Endothelial cell of hepatic sinusoid (primary cell): ENCODE measurements around the gene TBXAS1.

Experiments used
- in situ Hi-C: cut with HindIII; loops from 2 replicates; pipeline ENCODE4 v1.10.0; 2017; ENCODE audit warnings: low sequenced_read_pairs

TBXAS1 gene

GRCh38 chr7:140015471-140015970 lies 186.5 kb downstream of the TBXAS1 start:
- in situ Hi-C loops: no loop called here

DNA sequence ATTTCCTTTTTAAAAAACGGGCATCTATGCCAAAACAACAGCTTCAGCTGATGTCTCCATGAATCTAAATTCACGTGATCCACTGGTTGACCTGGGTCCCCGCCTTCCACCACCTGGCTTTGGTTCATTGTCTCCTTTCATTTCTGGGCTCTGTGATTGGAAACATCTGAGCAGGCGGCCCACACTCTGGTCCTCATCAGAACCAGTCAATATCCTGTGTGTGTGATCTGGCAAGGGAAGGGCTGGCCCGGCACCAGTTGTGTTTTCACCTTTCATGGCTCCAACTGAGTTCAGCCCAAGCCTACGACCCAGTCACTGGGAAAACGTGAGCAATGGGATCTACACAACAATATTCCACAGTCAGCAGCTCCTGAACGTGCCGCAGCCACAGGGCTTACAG lies 187.5 kb downstream of the TBXAS1 start:
- in situ Hi-C loops: no loop called here

DNA sequence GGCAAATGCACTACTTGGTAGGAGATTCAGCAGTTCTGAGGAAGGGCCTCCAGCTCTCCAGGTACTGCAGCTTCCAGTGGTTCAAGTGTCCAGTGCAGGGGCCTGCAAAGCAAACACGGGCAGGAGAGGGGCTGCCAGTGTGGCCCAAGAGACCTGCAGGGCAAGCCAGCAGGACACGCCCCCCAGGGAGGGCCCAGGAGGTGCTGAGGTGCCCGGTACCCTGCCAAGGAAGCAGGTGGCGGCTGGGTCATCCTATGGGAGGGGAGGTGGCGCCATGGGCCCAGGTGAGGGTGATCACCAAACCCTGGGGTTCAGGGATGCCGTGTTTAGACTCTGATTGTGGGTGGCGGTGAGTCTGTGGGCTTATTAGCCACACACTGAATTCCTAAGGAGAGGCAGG lies 188.0 kb downstream of the TBXAS1 start:
- in situ Hi-C loops: no loop called here

- in situ Hi-C loops: no loop called here
These were observed 188.5 kb downstream of the TBXAS1 start for GRCh38 chr7:140017543-140017942.

- in situ Hi-C loops: no loop called here
These were observed 189.3 kb downstream of the TBXAS1 start for GRCh38 chr7:140018125-140019043.

GRCh38 chr7:140019172-140019571 lies 190.1 kb downstream of the TBXAS1 start:
- in situ Hi-C loops: no loop called here

- in situ Hi-C loops: no loop called here
These were observed 190.5 kb downstream of the TBXAS1 start for GRCh38 chr7:140019606-140020005.

DNA sequence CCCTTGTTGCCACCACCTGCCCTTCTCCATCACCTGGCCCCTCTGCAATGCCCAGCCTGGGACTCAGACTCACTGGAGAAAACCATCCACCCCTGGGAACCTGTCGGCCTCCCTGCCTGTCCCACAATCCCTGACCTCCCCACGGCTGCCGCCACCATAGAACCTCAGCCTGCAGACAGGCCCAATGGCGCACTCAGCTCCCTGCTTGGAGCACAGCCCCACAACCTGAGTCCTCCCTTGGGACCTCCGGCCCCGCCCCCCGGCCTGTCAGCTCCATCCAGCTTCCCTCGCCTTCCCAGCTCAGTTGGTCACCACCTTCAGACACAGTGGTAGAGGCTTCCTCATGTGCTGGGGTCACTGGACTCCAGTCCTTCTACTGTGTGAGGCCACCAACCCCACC lies 192.5 kb downstream of the TBXAS1 start:
- in situ Hi-C loops: no loop called here

- in situ Hi-C loops: no loop called here
These were observed 193.6 kb downstream of the TBXAS1 start for GRCh38 chr7:140022582-140023211.

DNA sequence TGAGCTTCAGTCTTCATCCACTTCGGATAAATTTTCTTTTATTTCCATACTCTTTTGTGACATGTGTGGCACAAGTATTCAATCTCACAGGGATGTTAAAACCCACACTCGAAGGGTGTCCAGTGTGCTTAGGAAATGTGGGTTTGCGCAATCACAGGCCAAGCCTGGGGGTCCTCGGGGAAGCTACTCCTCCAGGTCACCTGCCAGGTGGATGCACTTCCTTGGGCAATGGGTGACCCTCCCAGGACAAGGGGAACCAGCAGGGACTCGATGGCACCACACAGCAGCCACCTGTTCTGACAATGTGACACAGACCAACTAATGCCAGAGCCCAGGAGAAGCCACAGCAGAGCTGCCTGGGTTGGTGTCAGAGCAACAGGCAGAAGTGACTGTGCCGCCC lies 194.7 kb downstream of the TBXAS1 start:
- in situ Hi-C loops: no loop called here

DNA sequence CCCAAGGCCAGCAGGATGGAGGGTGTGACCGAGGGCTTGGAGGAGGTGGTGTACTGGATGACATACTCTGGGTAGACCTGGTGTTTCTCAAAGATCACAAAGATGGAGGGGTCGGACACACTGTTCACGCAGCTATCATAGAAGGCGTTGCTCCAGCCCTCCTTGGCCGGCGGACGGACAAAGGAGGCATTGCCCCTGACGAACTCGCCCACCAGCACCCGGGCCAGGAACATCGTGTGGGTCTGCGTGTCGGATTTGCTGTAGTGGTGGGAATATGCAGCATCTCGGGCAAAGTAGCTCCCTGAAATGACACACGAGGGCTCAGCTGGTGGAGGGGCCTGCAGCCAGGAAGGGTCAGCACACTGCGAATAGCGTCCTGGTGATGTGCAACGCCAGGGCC lies 195.5 kb downstream of the TBXAS1 start:
- in situ Hi-C loops: no loop called here

DNA sequence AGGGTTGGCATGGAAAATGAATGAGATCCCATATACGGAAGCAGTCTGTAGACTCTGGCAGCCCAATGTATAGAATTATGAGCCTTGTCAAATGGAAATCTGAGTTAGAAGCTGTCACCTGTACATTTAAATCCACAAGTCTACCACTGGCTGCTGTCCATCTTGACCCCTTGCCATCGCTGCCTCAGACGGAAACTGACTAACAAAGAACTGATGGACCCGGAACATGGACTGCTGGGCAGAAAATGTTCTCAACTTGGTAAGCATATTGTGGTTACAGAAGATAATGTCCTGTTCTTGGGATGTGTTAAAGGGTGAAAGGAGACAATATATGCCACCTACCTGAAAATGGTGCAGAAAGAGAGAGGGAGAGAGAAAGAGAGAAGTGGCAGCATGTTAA lies 196.2 kb downstream of the TBXAS1 start:
- in situ Hi-C loops: no loop called here

DNA sequence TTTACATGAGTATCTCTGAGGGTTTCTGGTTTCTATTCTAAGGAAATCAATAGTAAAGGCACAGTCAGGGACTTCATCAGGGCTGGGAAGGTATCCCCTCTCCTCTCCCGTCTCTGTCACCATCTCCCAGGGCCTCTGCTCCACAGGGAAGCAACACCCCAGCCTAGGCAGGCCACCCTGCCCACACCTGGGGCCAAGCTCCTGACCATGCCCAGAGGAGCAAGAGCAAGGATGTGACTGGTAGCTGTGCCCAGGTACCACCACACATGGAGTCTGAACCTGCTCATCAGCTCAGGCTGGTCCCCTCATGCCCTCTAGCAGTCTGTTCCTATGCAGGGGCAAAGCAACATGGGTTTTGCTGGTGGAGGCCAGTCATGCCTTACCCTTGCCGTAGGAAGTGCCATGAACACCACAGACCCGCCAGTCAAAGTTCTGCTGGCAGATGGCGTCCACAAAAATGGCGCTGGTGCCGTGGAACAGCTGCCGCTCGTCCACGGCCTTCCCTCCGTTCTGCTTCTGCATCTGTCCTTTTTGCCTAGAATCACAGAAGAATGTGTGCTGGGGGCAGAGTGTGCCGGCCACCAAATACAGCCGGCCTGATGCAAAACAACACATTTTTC lies 196.9 kb downstream of the TBXAS1 start:
- in situ Hi-C loops: no loop called here

DNA sequence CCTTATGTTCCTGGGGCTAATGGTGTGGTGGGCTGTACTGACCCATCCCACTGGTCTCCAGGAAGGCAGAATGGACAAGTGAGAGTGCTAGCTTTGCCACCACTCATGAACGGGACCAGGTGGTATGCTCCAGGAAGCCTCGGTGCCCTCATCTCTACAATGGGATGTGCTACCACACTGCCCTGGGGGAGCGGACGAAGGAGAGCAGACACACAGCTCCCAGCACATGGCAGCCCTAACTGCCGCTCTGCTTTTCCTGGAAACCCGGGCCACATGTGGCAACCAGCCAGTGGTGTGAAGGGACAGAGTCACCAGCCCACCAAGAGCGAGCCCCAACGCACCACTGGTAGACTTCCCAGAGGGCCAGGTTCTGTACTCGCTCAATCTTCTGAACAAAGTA lies 197.9 kb downstream of the TBXAS1 start:
- in situ Hi-C loops: no loop called here

- in situ Hi-C loops: no loop called here
These were observed 198.8 kb downstream of the TBXAS1 start for GRCh38 chr7:140027858-140028257.

DNA sequence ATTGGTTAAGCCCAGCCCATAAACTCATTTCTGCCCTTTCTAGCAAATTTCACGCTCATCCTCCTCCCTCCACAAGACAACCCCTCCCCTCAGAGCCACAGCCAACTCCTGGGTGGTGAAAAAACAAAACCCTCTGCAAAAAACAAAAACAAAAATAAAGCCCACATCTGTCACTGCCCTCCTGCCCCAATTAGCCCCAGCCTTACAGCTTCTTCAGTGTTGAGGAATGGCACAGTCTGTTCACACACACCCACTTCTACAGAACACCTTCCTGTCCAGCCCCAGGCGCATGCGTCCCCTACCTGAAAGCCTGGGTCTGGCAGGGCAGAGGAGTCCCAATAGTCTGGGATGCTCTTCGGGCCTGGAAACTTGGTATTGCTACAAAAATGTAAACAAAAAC lies 199.2 kb downstream of the TBXAS1 start:
- in situ Hi-C loops: no loop called here

GRCh38 chr7:140029072-140029471 lies 200.0 kb downstream of the TBXAS1 start:
- in situ Hi-C loops: no loop called here

DNA sequence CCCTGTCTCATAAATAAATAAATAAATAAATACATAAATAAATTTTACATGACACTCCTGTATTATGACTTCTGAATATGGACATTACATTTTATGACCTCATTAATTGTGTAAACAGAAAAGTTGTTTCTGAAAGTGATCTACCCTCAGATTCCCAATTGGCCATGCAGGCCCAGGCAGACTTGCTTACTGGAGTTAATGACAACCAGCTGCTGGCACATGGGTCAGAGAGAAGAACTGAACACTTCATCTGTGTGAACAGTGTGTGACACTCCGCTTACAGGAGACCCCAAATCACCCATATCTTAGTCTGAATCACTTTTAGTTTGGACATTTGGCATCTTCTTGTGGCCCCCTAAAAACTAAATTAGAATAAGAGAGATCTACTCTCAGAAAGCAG lies 202.3 kb downstream of the TBXAS1 start:
- in situ Hi-C loops: no loop called here

DNA sequence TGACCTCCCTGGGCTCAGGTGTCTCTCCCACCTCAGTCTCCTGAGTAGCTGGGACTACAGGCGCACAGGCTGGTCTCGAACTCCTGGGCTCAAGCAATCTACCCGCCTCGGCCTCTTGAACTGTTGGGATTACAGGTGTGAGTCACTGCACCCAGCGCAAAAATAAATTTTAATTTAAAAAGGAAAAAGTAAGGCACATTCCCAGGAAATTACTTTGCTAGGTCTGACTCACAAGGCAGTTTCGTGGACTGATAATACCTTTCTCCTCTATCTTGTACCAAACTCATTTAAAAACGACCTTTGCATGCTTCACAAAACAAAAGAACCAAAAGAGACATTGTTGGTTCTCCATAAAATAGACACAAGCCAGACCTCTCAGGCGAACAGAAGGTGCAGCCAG lies 204.0 kb downstream of the TBXAS1 start:
- in situ Hi-C loops: no loop called here

DNA sequence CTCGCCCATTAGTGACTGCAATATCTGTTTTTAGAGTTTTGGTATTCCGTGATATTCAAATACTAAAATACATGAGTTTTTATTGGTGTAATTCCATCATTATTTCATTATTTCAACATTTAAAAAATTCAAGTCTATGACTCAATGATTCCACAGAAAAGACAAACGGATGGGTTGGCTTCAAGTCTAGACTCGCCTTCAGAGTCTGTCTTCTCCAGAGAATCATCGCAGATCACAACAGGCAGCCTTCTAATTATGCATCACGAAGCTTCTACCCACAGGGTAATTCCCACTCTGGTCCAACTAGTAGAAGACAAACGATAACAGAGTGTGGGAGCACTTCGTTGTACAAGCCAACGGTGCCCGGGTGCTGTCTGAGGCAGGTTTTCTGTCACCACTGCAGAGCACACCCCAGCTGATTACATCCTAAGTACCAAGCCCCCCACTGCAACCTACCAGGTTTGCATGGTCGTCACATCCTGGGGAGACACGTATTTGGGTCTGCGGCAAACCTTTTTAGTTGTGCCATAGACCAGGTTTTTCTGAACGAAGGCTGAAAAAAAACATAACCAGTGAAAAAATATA lies 204.8 kb downstream of the TBXAS1 start:
- in situ Hi-C loops: no loop called here

DNA sequence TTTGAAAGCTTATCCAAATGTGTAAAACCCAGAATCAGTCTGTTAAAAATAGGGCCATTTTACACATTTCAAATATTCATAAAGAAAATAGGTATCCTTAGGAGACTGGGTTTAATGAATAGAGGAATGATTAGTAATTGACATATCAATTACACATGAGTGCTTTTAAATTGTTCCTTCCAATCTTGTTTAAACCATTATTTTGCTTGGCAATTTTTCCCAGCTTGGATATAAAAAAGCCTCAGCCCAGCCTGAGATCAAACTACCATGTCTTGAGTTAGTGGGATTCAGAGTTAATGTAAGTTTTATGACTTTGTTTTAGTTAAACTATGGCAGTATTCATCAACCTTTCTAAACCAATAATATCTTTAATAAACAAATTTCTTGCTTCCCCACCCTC lies 205.4 kb downstream of the TBXAS1 start:
- in situ Hi-C loops: no loop called here
